ENCODE results near the gene DPPA5. TPM values are rescaled to one million over a fixed set of nuclear protein-coding genes. Genes with fewer than 3 reads are reported as not detected.
"Not testable (repeated sequence)": the region's sequence is repeated elsewhere in the genome, so short reads cannot be mapped to it uniquely, and the experiment has no call there.

Gene DPPA5
- total RNA-seq, 1 donor from 2014 or later = not detected

DNA sequence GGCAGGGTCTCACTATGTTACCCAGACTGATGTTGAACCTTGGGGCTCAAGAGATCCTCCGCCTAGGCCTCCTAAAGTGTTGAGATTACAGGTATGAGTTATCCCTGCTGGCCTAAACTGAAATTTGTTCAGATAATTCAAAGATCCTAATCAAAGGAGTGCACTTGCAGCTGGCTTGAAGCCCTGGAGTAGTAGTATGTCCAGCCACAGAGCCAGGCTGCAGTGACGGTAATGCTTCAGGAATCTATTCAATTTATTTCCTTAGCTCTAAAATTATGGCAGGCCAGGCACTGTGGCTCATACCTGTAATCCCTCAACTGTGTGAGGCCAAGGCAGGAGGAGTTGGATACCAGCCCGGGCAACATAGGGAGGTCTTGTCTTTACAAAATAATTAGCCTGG, 39.2 kb upstream of the DPPA5 start:
- no peak for TF ChIP-seq POLR2AphosphoS5 (IDR thresholded peaks at IDR 0.05; ENCODE audit: insufficient read depth in 1 of 2, low read depth in 1 of 2)
- no peak for TF ChIP-seq POLR2A (IDR thresholded peaks at IDR 0.05)
- no peak for TF ChIP-seq CTCF (IDR thresholded peaks at IDR 0.05)
- Histone ChIP-seq H3K9me3 (no peaks in the 10 kb centered on the region), H3K4me1 (peaks cover 5% of the 10 kb centered on the region), H3K36me3 (no peaks in the 10 kb centered on the region), H3K4me3 (no peak overlapping the region), H3K27me3 (no peaks in the 10 kb centered on the region), H3K27ac (no peak overlapping the region)
- DNase-seq (ENCODE audit: extremely low spot score in 2 of 2) = no peak
- intact Hi-C loops (cut with DNase I) = no loop called here

GRCh38 chr6:73392188-73392587, 38.1 kb upstream of the DPPA5 start:
- H3K9me3 ChIP-seq; H3K36me3 ChIP-seq; H3K4me3 ChIP-seq; DNase-seq (ENCODE audit: extremely low spot score in 2 of 2); H3K27me3 ChIP-seq; H3K27ac ChIP-seq; intact Hi-C loops (cut with DNase I); H3K4me1 ChIP-seq: not testable (repeated sequence)

DNA sequence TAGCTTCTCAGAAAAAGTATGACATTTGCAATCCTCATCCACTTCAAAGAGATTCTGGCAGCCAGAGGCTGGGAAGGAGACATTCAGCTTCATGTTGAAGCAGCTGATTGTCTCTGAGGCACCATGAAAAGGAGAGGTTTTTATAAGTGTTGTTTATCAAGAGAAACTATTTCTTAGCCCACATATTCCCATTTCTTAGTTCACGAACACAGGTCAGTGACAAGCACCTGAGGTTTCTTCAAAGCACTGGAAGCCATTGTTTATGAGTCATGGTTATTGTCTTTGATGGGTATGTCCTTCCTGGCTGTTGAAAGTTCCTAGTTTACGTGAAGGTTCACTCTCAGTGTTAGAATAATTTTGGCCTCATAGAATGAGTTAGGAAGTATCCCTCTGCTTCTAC, 37.6 kb upstream of the DPPA5 start:
- Histone ChIP-seq H3K27me3 (no peaks in the 10 kb centered on the region), H3K4me1 (peaks cover 5% of the 10 kb centered on the region), H3K36me3 (no peaks in the 10 kb centered on the region), H3K9me3 (no peaks in the 10 kb centered on the region), H3K4me3 (no peak overlapping the region), H3K27ac (no peak overlapping the region)
- intact Hi-C loops (cut with DNase I) = no loop called here
- no peak for DNase-seq (ENCODE audit: extremely low spot score in 2 of 2)
- TF ChIP-seq POLR2A (IDR thresholded peaks at IDR 0.05) (no peak), CTCF (IDR thresholded peaks at IDR 0.05) (no peak), POLR2AphosphoS5 (IDR thresholded peaks at IDR 0.05; ENCODE audit: insufficient read depth in 1 of 2, low read depth in 1 of 2) (no peak)

DNA sequence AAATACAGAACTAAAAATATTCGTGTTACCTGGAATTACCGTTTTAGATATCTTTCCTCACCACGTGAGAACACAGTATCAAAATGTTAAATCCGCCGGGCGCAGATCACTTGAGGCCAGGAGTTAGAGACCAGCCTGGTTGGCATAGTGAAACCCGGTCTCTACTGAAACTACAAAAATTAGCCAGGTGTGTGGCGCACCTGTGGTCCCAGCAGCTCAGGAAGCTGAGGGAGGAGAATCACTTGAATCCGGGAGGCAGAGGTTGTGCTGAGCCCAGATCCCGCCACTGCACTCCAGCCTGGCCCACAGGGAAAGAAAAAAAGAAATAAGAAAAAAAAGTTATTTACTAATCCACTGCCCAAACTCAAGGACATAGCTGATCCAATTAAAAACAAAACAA, 35.8 kb upstream of the DPPA5 start:
- Histone ChIP-seq H3K27ac (no peak overlapping the region), H3K4me3 (no peak overlapping the region), H3K9me3 (no peaks in the 10 kb centered on the region), H3K27me3 (no peaks in the 10 kb centered on the region), H3K4me1 (peaks cover 5% of the 10 kb centered on the region), H3K36me3 (no peaks in the 10 kb centered on the region)
- TF ChIP-seq POLR2A (IDR thresholded peaks at IDR 0.05) = no peak
- no peak for TF ChIP-seq CTCF (IDR thresholded peaks at IDR 0.05)
- intact Hi-C loops (cut with DNase I) = no loop called here
- no peak for DNase-seq (ENCODE audit: extremely low spot score in 2 of 2)

DNA sequence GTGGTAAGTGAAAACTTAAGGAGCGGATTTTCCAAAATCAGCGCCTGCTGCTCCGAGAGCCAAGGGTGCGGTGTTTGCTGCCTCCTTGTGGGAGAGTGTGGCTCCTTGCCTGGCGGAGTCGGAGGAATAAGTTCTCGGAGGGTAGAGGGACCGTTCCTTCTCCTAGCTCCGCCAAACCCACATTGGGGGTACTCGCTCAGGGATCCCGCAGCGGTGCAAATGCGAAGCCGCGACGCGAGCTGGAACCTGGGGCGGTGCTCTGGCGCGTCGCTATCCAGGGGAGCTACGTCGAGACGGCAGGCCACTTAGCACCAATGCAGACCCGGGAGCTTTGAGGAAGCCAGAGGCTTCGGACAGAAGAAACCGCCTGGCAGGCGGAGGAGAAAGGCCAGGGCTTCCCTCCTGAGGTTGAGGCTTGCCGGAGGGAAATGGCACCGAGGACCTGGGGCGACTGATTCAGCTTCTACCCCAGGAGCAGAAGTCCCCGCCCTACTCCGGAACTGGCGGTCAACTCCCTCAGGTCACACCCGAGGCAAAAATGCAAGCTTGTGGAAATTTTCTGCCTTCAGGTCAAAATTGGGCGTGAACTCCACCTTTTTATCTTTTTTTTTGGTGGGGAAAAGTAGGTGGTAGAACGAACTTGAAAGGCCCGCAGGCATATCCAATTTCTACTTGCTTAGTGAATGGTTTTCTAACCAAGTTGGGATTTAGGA, 34.9 kb upstream of the DPPA5 start:
- intact Hi-C loops (cut with DNase I) = no loop called here
- peaks cover 5% of the 10 kb centered on the region for H3K4me1 ChIP-seq
- H3K27me3 ChIP-seq = no peaks in the 10 kb centered on the region
- no peaks in the 10 kb centered on the region for H3K36me3 ChIP-seq
- H3K27ac ChIP-seq = no peak overlapping the region
- no peak for TF ChIP-seq POLR2A (IDR thresholded peaks at IDR 0.05)
- TF ChIP-seq POLR2AphosphoS5 (IDR thresholded peaks at IDR 0.05; ENCODE audit: insufficient read depth in 1 of 2, low read depth in 1 of 2) = peak in 1 of 2 donors; percentile 28
- peak in 1 of 3 experiments; percentile 40 for TF ChIP-seq CTCF (IDR thresholded peaks at IDR 0.05)
- peak overlapping the region; percentile 39 to 53 for H3K4me3 ChIP-seq
- no peaks in the 10 kb centered on the region for H3K9me3 ChIP-seq
- DNase-seq (ENCODE audit: extremely low spot score in 2 of 2) = no peak
